Right lung (tissue), 10 donors: ENCODE measurements around the gene FAM210A. TPM values are rescaled to one million over a fixed set of nuclear protein-coding genes. Genes with fewer than 3 reads are reported as not detected.
"Not testable (repeated sequence)": the region's sequence is repeated elsewhere in the genome, so short reads cannot be mapped to it uniquely, and the experiment has no call there.

Experiments
- DNase-seq, 2 donors: peaks; one replicate each; pipeline ENCODE4 v3.0.0-alpha.2; 2013
- long read RNA-seq, 8 donors: transcript quantifications; one replicate each; lab custom pipeline, GENCODE V29; 2026
- polyA plus RNA-seq, 5 donors: library from polyadenylated mRNA; unstranded; fragments of 120-200 nt; gene quantifications; one replicate each; pipeline versions ENCODE4 v1.2.1 to v1.2.3, GENCODE V29; 2013; ENCODE audit warnings: inconsistent platforms in 1 of 5, low replicate concordance in 1 of 5; ENCODE audit not compliant: insufficient read length in 5 of 5, insufficient read depth in 1 of 5

Gene FAM210A
- polyA plus RNA-seq, result 10 to 100 TPM; 14.6 to 17.6 (median 16.5) TPM
- long read RNA-seq, donor 1, full-length matches to known transcripts, result 8 of 8 reads
- long read RNA-seq, donor 1, partial matches to known transcripts, result 0 of 8 reads
- long read RNA-seq, donor 1, other reads (novel, unspliced or antisense), result 0 of 8 reads
- long read RNA-seq, donor 2, full-length matches to known transcripts, result 4 of 4 reads
- long read RNA-seq, donor 2, partial matches to known transcripts, result 0 of 4 reads
- long read RNA-seq, donor 2, other reads (novel, unspliced or antisense), result 0 of 4 reads
- long read RNA-seq, donor 3, full-length matches to known transcripts, result 2 of 2 reads
- long read RNA-seq, donor 3, partial matches to known transcripts, result 0 of 2 reads
- long read RNA-seq, donor 3, other reads (novel, unspliced or antisense), result 0 of 2 reads
- long read RNA-seq, donor 4, full-length matches to known transcripts, result 4 of 4 reads
- long read RNA-seq, donor 4, partial matches to known transcripts, result 0 of 4 reads
- long read RNA-seq, donor 4, other reads (novel, unspliced or antisense), result 0 of 4 reads
- long read RNA-seq, donor 5, full-length matches to known transcripts, result 9 of 9 reads
- long read RNA-seq, donor 5, partial matches to known transcripts, result 0 of 9 reads
- long read RNA-seq, donor 5, other reads (novel, unspliced or antisense), result 0 of 9 reads
- long read RNA-seq, donor 6, full-length matches to known transcripts, result 1 of 1 reads
- long read RNA-seq, donor 6, partial matches to known transcripts, result 0 of 1 reads
- long read RNA-seq, donor 6, other reads (novel, unspliced or antisense), result 0 of 1 reads
- long read RNA-seq, donor 7, partial matches to known transcripts, result 0 of 1 reads
- long read RNA-seq, donor 7, other reads (novel, unspliced or antisense), result 0 of 1 reads
- long read RNA-seq, donor 8, full-length matches to known transcripts, result 4 of 4 reads
- long read RNA-seq, donor 8, partial matches to known transcripts, result 0 of 4 reads
- long read RNA-seq, donor 8, other reads (novel, unspliced or antisense), result 0 of 4 reads

GRCh38 chr18:13726232-13726971, at the start of gene FAM210A, which contains the start of gene RNMT:
Gene FAM210A (minus strand): TSS chr18:13726558. CDS start chr18:13682077, 44,481 bp downstream.
Gene RNMT (plus strand): TSS chr18:13726673. CDS start chr18:13731518, 4,845 bp downstream.
- peak; percentile 95 for DNase-seq

- no peak for DNase-seq
Observed at GRCh38 chr18:13775058-13775457, 48.7 kb upstream of the FAM210A start.

GRCh38 chr18:13762690-13763439, 36.5 kb upstream of the FAM210A start:
- no peak for DNase-seq

- DNase-seq, result no peak
Observed at GRCh38 chr18:13760047-13760446, 33.7 kb upstream of the FAM210A start.

GRCh38 chr18:13758622-13759021, 32.3 kb upstream of the FAM210A start:
- no peak for DNase-seq

- DNase-seq, result no peak
Observed at GRCh38 chr18:13756671-13757070, 30.3 kb upstream of the FAM210A start.

- DNase-seq, result no peak
Observed at GRCh38 chr18:13756261-13756660, 29.9 kb upstream of the FAM210A start.

GRCh38 chr18:13751599-13751998, 25.2 kb upstream of the FAM210A start:
- DNase-seq, result not testable (repeated sequence)

GRCh38 chr18:13746633-13747032, 20.3 kb upstream of the FAM210A start:
- DNase-seq, result no peak

- DNase-seq, result peak; percentile 27 to 50
Observed at GRCh38 chr18:13745696-13746095, 19.3 kb upstream of the FAM210A start.

- DNase-seq, result no peak
Observed at GRCh38 chr18:13735681-13736080, 9.3 kb upstream of the FAM210A start.

- DNase-seq, result no peak
Observed at GRCh38 chr18:13730481-13730880, 4.1 kb upstream of the FAM210A start.

- no peak for DNase-seq
Observed at GRCh38 chr18:13726972-13727331, 594 bp upstream of the FAM210A start.

- DNase-seq, result peak; percentile 10 to 17
Observed at GRCh38 chr18:13725566-13726231, 659 bp downstream of the FAM210A start.

GRCh38 chr18:13720847-13721246, 5.5 kb downstream of the FAM210A start:
- no peak for DNase-seq

- DNase-seq, result no peak
Observed at GRCh38 chr18:13720123-13720522, 6.2 kb downstream of the FAM210A start.

- DNase-seq, result no peak
Observed at GRCh38 chr18:13716916-13717315, 9.4 kb downstream of the FAM210A start.

GRCh38 chr18:13715330-13715729, 11.0 kb downstream of the FAM210A start:
- no peak for DNase-seq

- DNase-seq, result no peak
Observed at GRCh38 chr18:13713455-13714055, 12.8 kb downstream of the FAM210A start.
